OCI-LY7 (cell line): ENCODE data around the gene MPI. TPM values are rescaled to one million over a fixed set of nuclear protein-coding genes. Genes with fewer than 3 reads are reported as not detected.

Experiments used
- BruUV-seq: library from RNA; stranded (reverse); fragments of 400-500 nt; replicated peaks from 2 replicates; lab custom pipeline; 2021; lab: Mats Ljungman, UMichigan
- CTCF ChIA-PET: fragments of 300-600 bp; sonication (Branson Sonifier 250); formaldehyde crosslinking; loops from one replicate; lab custom pipeline; 2022; ENCODE audit warnings: antibody characterized with exemption; ENCODE audit not compliant: unreplicated experiment; lab: Charles Lee
- POLR2A ChIA-PET: fragments of 300-600 bp; sonication (Branson Sonifier 250); formaldehyde crosslinking; loops from one replicate; lab custom pipeline; 2022; ENCODE audit warnings: antibody characterized with exemption; lab: Charles Lee
- DNase-seq: peaks from one replicate; pipeline ENCODE4 v3.0.0-alpha.2; 2015; ENCODE audit warnings: low spot score
- H2AFZ ChIP-seq: fragments of 200-600 bp; sonication (generic), shearing (Covaris generic); 2 replicates; pipeline ENCODE4 v1.6.1; 2014; ENCODE audit warnings: mild to moderate bottlenecking, antibody characterized with exemption, low read length, moderate library complexity
- H3K27ac ChIP-seq: fragments of 200-600 bp; sonication (generic); 2 replicates; pipeline ENCODE4 v1.5.1; 2014; ENCODE audit warnings: mixed run types, low read depth, mild to moderate bottlenecking, moderate library complexity, low read length, inconsistent platforms; ENCODE audit not compliant: poor library complexity, severe bottlenecking
- H3K36me3 ChIP-seq: fragments of 200-600 bp; sonication (generic); 2 replicates; pipeline ENCODE4 v1.6.1; 2014; ENCODE audit warnings: mild to moderate bottlenecking, antibody characterized with exemption, low read length, moderate library complexity, mixed read lengths; ENCODE audit not compliant: insufficient read depth
- H3K4me1 ChIP-seq: fragments of 200-600 bp; sonication (generic); 2 replicates; pipeline ENCODE4 v1.5.1; 2014; ENCODE audit warnings: mild to moderate bottlenecking, low read length; ENCODE audit not compliant: insufficient read depth, poor library complexity, severe bottlenecking
- H3K4me2 ChIP-seq: fragments of 200-600 bp; sonication (generic); 2 replicates; pipeline ENCODE4 v1.6.1; 2014; ENCODE audit warnings: mild to moderate bottlenecking, low read length
- H3K4me3 ChIP-seq: fragments of 200-600 bp; sonication (generic); 2 replicates; pipeline ENCODE4 v1.5.1; 2014; ENCODE audit warnings: mild to moderate bottlenecking, low read depth, low read length; ENCODE audit not compliant: poor library complexity, severe bottlenecking
- H3K79me2 ChIP-seq: fragments of 200-600 bp; sonication (generic); 2 replicates; pipeline ENCODE4 v1.6.1; 2016; ENCODE audit warnings: low read depth, mild to moderate bottlenecking, low read length, moderate library complexity, mixed read lengths; ENCODE audit not compliant: insufficient read depth
- H3K9me2 ChIP-seq: fragments of 200-600 bp; sonication (generic); 2 replicates; pipeline ENCODE4 v1.6.1; 2016; ENCODE audit warnings: mild to moderate bottlenecking, low read length, mixed read lengths; ENCODE audit not compliant: insufficient read depth
- H3K9me3 ChIP-seq: fragments of 200-600 bp; sonication (generic); 2 replicates; pipeline ENCODE4 v1.6.1; 2014; ENCODE audit warnings: mild to moderate bottlenecking, mixed run types, low read length, mixed read lengths
- H4K20me1 ChIP-seq: fragments of 200-600 bp; sonication (generic); 2 replicates; pipeline ENCODE4 v1.6.1; 2014; ENCODE audit warnings: mild to moderate bottlenecking, antibody characterized with exemption, low read length, moderate library complexity, mixed read lengths; ENCODE audit not compliant: insufficient read depth
- EZH2phosphoT487 ChIP-seq: fragments of 200-600 bp; sonication (generic); IDR thresholded peaks from 2 replicates; pipeline ENCODE4 v1.6.1; 2018; ENCODE audit warnings: low read depth, borderline replicate concordance, mild to moderate bottlenecking, mixed run types, antibody characterized with exemption, low read length, moderate library complexity, mixed read lengths
- intact Hi-C: fragments of 100-400 bp; cut with micrococcal nuclease; formaldehyde crosslinking; loops from one replicate; pipeline ENCODE4 v1.10.0; 2022; ENCODE audit not compliant: unreplicated experiment
- total RNA-seq, 2 experiments: library from RNA; depleted of rRNA in 1 of 2; stranded (reverse); fragments of >200 nt in 1 of 2; shearing (Covaris generic) in 1 of 2; gene quantifications; 2 replicates each; pipeline ENCODE4 v1.2.3, GENCODE V29; 2014 to 2022
- TF ChIP-seq, protein P1 (sequence below): fragments of 200-600 bp; sonication (generic); conservative IDR thresholded peaks from 2 replicates; pipeline ENCODE4 v1.5.1; 2014; ENCODE audit warnings: mild to moderate bottlenecking, antibody characterized with exemption, low read length, moderate library complexity, mixed read lengths

The MPI gene
- total RNA-seq, 2 experiments from 2014 or later, result 58.9 to 67.2 TPM

DNA sequence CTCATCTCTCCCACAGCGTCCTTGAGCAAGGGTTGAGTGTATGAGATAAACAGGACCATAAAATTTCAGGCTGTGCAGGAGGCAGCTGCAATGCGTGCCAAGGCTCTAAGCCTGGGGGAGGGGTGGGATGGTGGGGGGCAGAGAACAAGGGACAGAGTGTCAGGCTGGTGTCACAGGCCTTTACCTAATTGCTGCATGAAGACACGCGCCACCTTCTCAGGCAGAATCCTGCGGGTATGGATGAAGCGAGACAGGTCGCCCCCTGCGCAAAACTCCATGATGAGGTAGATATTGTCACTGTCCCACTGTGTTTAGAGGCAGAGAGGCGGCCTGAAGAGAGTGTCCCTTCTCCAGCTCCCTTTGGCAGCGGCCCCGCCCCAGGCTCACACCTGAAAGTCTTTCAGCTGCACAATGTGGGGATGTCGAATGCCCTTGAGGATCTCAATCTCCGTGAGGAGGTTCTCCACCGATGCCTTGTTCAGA is 47.9 kb upstream of the MPI start:
- ChIA-PET CTCF (interaction anchor here (0.6 to 1.9 kb wide), 2 partner anchors 15 to 60 kb away, joined by 4 to 6 read pairs; no protein-coding TSS in a partner anchor), POLR2A (no interaction called here)
- Histone ChIP-seq H3K4me2 (peak overlapping the region; percentile 66), H3K79me2 (no peaks in the 10 kb centered on the region), H3K9me3 (no peaks in the 10 kb centered on the region), H2AFZ (no peak overlapping the region), H3K27ac (no peak overlapping the region), H3K36me3 (peaks cover 5% of the 10 kb centered on the region; the same call in 1 of the 2 replicates), H4K20me1 (no peaks in the 10 kb centered on the region), H3K4me1 (peaks cover 35% of the 10 kb centered on the region), H3K9me2 (no peaks in the 10 kb centered on the region), H3K4me3 (peak overlapping the region; percentile 73)
- no peak for DNase-seq
- intact Hi-C loops, result loop anchor here (1.0 to 2.0 kb wide), 2 partner anchors 71 to 108 kb away; no protein-coding TSS in a partner anchor
- no TSS peak for BruUV-seq
- TF ChIP-seq EZH2phosphoT487, result no peak
- TF ChIP-seq, protein P1, sequence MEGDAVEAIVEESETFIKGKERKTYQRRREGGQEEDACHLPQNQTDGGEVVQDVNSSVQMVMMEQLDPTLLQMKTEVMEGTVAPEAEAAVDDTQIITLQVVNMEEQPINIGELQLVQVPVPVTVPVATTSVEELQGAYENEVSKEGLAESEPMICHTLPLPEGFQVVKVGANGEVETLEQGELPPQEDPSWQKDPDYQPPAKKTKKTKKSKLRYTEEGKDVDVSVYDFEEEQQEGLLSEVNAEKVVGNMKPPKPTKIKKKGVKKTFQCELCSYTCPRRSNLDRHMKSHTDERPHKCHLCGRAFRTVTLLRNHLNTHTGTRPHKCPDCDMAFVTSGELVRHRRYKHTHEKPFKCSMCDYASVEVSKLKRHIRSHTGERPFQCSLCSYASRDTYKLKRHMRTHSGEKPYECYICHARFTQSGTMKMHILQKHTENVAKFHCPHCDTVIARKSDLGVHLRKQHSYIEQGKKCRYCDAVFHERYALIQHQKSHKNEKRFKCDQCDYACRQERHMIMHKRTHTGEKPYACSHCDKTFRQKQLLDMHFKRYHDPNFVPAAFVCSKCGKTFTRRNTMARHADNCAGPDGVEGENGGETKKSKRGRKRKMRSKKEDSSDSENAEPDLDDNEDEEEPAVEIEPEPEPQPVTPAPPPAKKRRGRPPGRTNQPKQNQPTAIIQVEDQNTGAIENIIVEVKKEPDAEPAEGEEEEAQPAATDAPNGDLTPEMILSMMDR, result no peak

DNA sequence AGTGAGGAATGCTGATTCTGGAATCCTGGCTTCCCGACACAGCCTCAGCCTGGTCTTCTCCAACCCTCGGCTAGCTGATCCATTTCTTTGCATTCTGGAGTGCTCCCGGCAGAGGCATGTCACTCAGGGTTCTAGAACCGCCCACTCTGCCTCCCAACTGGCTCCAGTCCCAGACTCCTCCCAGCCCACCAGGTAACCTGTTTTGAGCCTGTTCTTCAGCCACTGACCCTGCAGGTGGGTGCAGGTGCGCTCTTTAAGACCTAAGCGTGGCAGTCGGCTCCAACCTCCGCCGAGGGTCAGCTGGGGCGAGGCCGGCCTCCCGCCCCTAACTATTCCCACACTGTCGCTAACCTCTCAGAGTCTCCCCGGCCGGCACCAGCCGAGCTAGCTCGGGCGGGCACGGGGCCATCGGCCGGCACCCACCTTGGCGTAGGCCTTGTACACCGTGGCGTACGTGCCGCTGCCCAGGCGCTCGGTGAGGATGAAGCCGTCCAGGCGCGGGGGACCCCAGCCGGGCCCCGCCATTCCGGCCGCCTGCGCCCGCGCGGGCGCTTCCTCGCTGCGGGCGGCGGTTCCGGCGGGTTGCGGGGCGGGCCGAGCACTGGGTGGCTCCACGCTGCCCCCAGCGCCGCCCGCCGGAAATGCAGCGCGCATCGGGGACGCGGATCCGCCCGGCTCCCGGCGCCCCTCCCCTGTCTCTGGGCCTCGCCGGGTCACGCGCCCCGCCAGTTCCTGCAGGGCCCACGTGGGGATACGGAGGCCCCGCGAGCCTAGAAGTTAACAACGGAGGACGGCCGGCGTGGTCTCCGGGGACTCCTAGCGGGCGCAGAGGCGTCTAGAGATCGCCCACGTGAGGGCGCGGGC is 47.0 kb upstream of the MPI start, which contains the start of gene ULK3:
Gene ULK3 (minus strand): TSS at position 576 of the 864 bp plus-strand sequence. CDS start 51 bp downstream, at position 525.
- no TSS peak for BruUV-seq
- intact Hi-C loops, result loop anchor here (1.0 to 2.0 kb wide), 3 partner anchors 58 to 107 kb away; no protein-coding TSS in a partner anchor
- peak; percentile 91 for DNase-seq
- no peaks in the 10 kb centered on the region for H3K9me2 ChIP-seq
- H2AFZ ChIP-seq, result peak within 1 kb of the TSS; percentile 86
- H3K9me3 ChIP-seq, result no peaks in the 10 kb centered on the region
- H3K79me2 ChIP-seq, result no peaks in the 10 kb centered on the region
- peaks cover 35% of the 10 kb centered on the region for H3K4me1 ChIP-seq
- ChIA-PET POLR2A (interaction anchor here (0.6 to 1.3 kb wide), 3 partner anchors 16 to 71 kb away, joined by 3 to 5 read pairs (median 3); no protein-coding TSS in a partner anchor), CTCF (interaction anchor here (1.1 to 1.7 kb wide), 2 partner anchors 16 to 59 kb away, joined by 3 to 4 read pairs; no protein-coding TSS in a partner anchor)
- no peaks in the 10 kb centered on the region for H4K20me1 ChIP-seq
- H3K4me2 ChIP-seq, result peak within 1 kb of the TSS; percentile 66
- TF ChIP-seq EZH2phosphoT487, result no peak
- TF ChIP-seq, protein P1, result peak; percentile 68
- peaks cover 10% of the 10 kb centered on the region for H3K36me3 ChIP-seq
- H3K27ac ChIP-seq, result peak within 1 kb of the TSS; percentile 47
- H3K4me3 ChIP-seq, result peak within 1 kb of the TSS; percentile 73
